ENCODE measurements around the gene TIAM2. TPM values are rescaled to one million over a fixed set of nuclear protein-coding genes. Genes with fewer than 3 reads are reported as not detected.
"Not testable (repeated sequence)": the region's sequence is repeated elsewhere in the genome, so short reads cannot be mapped to it uniquely, and the experiment has no call there.

TIAM2 gene
- total RNA-seq, 1 donor from 2014 or later, result 5.9 TPM

- no peak for DNase-seq (ENCODE audit: low spot score)
Measured at GRCh38 chr6:155158030-155158843, 163.1 kb downstream of the TIAM2 start.

DNA sequence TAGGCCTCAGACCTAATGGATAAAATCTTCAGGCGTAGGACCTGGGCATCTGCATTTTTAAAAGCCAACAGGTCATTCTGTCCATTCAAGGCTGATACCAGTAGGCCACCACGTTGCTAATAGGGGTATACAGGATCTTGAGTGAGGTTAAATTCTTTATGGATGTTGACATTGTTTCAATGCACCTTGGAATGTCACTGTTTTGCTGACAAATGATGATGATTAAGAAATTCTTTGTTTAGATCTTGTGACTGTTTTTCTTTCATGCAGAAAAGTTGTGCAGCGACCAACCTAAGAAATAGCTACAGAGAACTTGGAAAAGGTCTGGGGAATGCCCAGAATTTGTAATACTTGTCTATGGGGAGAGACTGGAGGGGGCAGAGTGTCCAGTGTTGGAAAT is 167.6 kb downstream of the TIAM2 start:
- DNase-seq (ENCODE audit: low spot score), result no peak

DNA sequence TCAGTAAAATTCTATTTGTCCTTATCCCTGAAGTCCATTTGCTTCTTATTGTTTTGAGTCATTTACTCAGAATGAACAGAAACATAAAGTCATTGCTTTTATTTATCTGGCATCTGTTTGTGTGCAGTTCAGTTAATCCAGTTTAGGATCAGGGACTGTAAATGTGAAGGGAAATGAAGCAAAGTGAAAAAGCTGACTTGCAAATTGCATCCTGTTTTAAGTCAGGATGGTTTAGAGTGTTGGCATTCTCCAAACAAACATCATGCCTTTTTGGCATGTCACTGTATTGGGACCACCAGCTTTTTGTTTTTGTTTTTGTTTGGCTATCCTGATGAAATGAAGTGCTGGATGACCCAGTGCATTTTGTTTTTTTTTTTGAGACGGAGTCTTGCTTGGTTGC is 168.5 kb downstream of the TIAM2 start:
- DNase-seq (ENCODE audit: low spot score), result no peak

GRCh38 chr6:155165029-155165710 is 170.1 kb downstream of the TIAM2 start:
- no peak for DNase-seq (ENCODE audit: low spot score)

DNA sequence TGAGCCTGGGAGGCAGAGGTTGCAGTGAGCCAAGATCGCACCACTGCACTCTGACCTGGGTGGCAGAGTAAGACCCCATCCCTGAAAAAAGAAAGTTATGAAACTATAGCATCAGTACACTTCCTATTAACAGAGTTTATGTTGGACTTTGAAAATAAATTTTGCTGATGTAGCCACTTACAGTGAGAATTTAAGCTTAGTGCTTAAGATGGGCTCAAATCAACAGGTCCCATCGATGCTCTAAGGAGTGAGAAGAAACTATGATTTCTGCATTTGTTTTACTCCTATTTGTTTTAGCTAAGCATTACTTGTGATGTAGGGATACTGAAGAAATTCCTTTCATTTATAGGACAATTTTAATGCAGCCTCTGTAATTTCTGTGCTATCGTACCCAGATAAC is 175.4 kb downstream of the TIAM2 start:
- DNase-seq (ENCODE audit: low spot score), result no peak

- DNase-seq (ENCODE audit: low spot score), result no peak
Measured at GRCh38 chr6:155171109-155171746, 176.1 kb downstream of the TIAM2 start.

- DNase-seq (ENCODE audit: low spot score), result no peak
Measured at GRCh38 chr6:155171747-155172449, 176.8 kb downstream of the TIAM2 start.

DNA sequence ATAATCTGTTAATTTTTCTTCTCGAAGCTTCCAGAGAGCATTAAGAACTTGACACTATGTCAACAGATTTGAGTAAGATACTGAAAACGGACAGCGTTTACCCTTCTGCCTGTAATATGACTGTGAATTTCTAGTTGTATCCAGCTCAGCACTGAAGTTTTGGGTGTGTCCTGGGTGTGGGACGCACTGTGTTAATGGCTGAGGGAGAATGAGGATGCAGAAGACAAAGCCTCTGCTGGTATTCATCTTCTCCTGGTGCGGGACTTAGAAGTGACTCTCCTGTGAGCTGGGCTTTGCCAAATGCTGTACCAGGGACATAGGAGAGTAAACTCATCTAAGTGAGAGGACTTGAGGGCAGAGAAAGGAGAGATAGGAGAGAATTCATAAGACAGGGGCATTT is 178.4 kb downstream of the TIAM2 start:
- DNase-seq (ENCODE audit: low spot score), result no peak

GRCh38 chr6:155174576-155175211 is 179.6 kb downstream of the TIAM2 start:
- no peak for DNase-seq (ENCODE audit: low spot score)

DNA sequence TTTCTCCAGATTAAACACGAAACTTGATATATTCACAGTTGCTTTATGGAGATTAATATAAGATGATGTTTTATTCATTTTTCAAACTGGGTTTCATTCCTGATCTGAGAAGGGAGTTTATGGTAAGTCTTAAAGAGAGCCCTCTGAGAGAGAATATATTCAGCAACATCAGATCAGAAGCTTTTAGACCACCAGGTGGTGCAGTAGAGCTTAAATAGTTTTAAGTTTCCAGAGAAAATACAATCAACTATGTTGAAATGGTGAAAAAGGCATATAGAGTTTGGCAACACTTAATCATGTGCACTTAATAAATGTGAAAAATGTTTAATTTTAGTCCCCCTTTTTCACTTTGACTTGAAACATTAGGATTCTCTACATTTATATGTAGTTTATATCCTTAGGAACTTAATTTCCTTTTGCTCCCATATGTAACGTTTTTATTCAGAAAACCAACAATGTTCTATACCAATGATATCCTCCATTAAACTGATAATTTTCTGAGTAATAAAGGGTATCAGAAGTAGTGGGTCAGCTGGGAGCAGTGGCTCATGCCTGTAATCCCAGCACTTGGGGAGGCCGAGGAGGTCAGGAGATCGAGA is 182.3 kb downstream of the TIAM2 start:
- DNase-seq (ENCODE audit: low spot score), result no peak

- no peak for DNase-seq (ENCODE audit: low spot score)
Measured at GRCh38 chr6:155181498-155181897, 186.4 kb downstream of the TIAM2 start.

- no peak for DNase-seq (ENCODE audit: low spot score)
Measured at GRCh38 chr6:155182103-155182502, 187.0 kb downstream of the TIAM2 start.

GRCh38 chr6:155183095-155183494 is 188.0 kb downstream of the TIAM2 start:
- no peak for DNase-seq (ENCODE audit: low spot score)

DNA sequence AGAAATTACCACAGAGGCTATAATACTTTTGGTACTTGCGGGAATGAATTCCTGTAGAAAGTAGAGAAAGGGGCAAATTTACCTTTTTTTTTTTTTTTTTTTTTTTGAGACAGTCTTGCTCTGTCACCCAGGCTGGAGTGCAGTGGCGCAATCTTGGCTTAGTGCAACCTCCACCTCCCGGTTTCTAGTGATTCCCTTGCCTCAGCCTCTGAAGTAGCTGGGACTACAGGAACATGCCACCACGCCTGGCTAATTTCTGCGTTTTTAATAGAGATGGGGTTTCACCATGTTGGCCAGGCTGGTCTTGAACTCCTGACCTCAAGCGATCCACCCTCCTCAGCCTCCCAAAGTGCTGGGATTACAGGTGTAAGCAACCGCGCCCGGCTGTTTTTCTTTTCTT is 189.9 kb downstream of the TIAM2 start:
- not testable (repeated sequence) for DNase-seq (ENCODE audit: low spot score)

- no peak for DNase-seq (ENCODE audit: low spot score)
Measured at GRCh38 chr6:155185544-155185943, 190.4 kb downstream of the TIAM2 start.

- DNase-seq (ENCODE audit: low spot score), result no peak
Measured at GRCh38 chr6:155186052-155186658, 191.0 kb downstream of the TIAM2 start.

- DNase-seq (ENCODE audit: low spot score), result no peak
Measured at GRCh38 chr6:155187106-155187505, 192.0 kb downstream of the TIAM2 start.

DNA sequence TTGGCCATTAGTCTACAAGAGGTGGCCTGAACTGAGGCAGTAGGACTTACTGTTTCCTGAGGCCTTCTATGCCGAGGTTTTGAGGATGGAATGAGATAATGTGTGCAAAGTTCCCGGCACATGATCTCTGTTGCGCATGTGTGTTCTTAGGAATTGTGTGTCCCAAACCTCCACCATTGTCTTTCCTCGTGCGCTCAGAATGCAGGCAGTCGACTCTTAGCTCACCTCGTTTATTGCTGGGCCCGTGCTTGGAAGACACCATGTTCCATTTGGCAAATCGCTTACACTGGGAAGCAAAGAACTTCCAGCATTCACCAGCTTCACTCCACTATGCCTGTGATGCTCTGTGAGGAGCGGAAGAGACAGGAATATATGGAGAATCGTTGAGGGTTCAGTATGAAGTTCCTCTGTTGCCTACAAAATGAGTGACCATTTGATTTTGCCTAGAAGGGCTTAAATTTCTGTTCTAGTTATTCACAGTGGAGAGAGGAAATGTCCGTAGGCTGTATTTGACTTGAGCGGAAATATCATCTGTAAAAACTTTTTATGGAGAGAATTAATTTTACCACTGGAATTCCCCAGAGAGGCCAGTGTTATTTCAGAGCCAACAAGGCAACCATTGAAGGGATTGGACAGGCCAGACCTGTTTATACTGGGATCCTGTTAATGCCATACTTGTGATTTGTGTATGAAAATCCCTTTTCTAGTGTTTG is 193.0 kb downstream of the TIAM2 start:
- DNase-seq (ENCODE audit: low spot score), result no peak

DNA sequence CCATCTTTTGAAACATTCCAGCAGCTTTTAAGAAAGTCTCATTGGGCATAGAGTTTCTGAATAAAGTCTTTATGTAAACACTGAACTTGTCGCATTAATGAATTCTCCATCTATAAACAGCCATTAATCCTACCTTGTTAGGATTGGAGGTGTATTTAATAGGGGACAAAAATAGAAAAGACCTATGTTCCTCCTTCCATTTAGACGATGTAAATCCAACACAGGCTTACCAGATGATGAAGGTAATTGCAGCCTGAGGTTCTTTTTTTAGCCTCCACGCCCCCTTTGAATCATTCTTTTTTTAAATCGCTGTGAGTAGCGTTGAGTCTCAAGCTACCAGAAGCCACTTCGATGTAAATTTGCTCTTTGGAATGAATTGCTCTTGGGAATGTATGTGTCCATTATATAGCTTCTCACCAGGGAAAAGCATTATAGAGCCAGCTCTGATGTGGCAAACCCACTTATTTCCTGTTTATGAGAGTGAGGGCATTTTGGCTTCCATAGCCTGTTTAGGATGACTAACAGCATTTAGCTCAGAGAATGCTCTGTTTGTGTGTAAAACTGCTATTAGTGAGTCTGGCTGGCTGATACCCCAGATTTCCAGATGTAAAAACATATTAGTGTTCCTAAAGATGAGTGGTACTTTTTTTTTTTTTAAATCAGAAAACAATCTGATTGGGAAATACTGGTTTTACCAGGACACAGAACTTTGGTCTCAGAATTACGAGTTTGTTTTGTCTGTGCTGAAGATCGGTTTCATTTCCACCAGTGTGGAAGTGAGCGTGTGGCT is 193.8 kb downstream of the TIAM2 start:
- DNase-seq (ENCODE audit: low spot score), result no peak
